Activated naive CD8-positive, alpha-beta T cell treated with anti-CD3 and anti-CD28 coated beads for 36 hours (primary cell): ENCODE measurements around the gene PDLIM5. TPM values are rescaled to one million over a fixed set of nuclear protein-coding genes. Genes with fewer than 3 reads are reported as not detected.
"Not testable (repeated sequence)": the region's sequence is repeated elsewhere in the genome, so short reads cannot be mapped to it uniquely, and the experiment has no call there.

ENCODE experiments used
- DNase-seq: peaks from one replicate; pipeline ENCODE4 v3.0.0; 2021
- H3K27ac Mint-ChIP-seq: one replicate; pipeline ENCODE4 v1.8.0; 2022; ENCODE audit warnings: mild to moderate bottlenecking, moderate library complexity, mixed read lengths
- H3K27me3 Mint-ChIP-seq: one replicate; pipeline ENCODE4 v1.8.0; 2022; ENCODE audit warnings: mild to moderate bottlenecking, mixed read lengths
- H3K36me3 Mint-ChIP-seq: one replicate; pipeline ENCODE4 v1.8.0; 2021; ENCODE audit warnings: mild to moderate bottlenecking, mixed read lengths
- H3K4me1 Mint-ChIP-seq: one replicate; pipeline ENCODE4 v1.8.0; 2021; ENCODE audit warnings: mixed read lengths
- H3K4me3 Mint-ChIP-seq: one replicate; pipeline ENCODE4 v1.8.0; 2022; ENCODE audit warnings: mild to moderate bottlenecking, moderate library complexity, mixed read lengths
- H3K9me3 Mint-ChIP-seq: one replicate; pipeline ENCODE4 v1.8.0; 2022; ENCODE audit warnings: mixed read lengths
- total RNA-seq, 2 experiments: library from RNA; stranded (reverse); gene quantifications; one replicate each; pipeline ENCODE4 v1.2.3, GENCODE V29; 2021

PDLIM5 gene
- total RNA-seq, 2 experiments from 2014 or later, result 15.1 to 17.0 TPM

DNA sequence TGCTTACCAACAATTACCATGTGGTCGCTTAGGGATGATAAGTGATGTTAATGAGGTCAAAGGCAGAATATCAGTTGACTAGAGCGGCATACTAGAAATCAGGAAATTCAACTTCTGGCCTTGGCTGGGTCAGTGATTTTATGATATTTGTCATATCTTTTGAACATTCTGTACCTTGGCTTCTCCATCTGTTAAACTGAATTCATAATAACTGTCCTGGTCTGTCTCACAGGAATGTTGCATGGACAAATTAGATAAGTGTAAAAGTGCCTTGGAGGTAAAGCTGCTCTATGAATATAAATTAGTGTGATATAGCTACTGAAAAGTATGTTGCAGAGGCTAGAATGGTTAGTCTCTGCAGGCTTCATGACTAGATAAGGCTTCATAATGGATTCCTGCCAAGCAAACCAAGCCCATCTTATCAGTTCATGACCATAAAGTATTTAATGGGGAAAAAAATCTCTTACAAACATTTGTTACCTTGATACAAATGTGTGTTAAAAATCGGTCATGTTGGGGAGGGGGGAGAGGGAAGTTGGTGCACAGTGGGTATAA is 201.4 kb downstream of the PDLIM5 start:
- DNase-seq, result no peak
- Mint-ChIP-seq H3K4me3 (no peak overlapping the region), H3K27me3 (no peaks in the 10 kb centered on the region), H3K4me1 (no peaks in the 10 kb centered on the region), H3K27ac (no peak overlapping the region), H3K9me3 (no peaks in the 10 kb centered on the region), H3K36me3 (peaks cover 5% of the 10 kb centered on the region)

DNA sequence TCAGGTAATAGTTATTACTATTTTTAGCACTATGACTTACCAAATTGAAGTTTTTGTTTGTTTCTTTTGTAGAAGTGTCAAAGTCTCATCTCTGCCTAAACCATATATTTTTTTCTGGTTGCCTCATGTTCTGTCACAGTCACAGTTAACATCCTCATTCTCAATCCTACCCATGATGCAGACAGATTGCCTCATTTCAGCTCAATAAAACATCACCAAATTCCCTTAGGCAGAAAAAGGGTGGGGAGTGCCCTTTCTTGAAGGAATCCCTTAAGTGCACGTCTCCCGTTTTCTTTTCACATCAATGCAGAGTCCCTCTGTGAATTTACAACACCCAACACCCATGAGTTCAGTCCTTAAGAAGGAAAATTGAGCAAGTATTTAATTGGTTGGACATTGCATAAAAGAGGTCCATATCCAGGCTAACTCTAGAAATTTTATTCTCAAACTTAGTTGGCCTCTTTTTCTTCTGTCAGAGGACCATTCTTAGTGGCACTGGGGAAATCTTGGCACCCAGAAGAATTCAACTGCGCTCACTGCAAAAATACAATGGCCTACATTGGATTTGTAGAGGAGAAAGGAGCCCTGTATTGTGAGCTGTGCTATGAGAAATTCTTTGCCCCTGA is 202.4 kb downstream of the PDLIM5 start:
- no peak for DNase-seq
- Mint-ChIP-seq H3K27ac (no peak overlapping the region), H3K4me1 (no peaks in the 10 kb centered on the region), H3K4me3 (no peak overlapping the region), H3K36me3 (peaks cover 5% of the 10 kb centered on the region), H3K27me3 (no peaks in the 10 kb centered on the region), H3K9me3 (no peaks in the 10 kb centered on the region)

DNA sequence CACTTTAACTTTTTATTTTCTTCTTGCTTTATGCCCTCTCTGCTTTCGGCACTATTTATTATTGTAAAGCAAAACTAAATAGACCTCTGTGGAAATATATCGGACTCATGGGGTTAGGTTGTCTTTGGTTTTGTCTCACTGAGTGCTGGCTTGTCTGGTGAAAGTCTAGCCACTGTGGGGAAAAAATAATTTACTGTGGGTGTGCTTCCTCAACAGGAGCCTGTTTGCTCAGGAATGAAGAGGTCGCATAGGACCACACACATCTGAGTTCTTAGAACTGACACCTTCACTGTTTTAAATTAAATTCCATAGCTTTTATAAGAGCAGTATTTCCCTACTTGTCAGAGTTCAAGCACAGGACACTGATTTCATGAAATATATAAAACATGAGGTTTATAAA is 203.0 kb downstream of the PDLIM5 start:
- Mint-ChIP-seq H3K4me1 (no peaks in the 10 kb centered on the region), H3K36me3 (peaks cover 6% of the 10 kb centered on the region), H3K4me3 (no peak overlapping the region)

DNA sequence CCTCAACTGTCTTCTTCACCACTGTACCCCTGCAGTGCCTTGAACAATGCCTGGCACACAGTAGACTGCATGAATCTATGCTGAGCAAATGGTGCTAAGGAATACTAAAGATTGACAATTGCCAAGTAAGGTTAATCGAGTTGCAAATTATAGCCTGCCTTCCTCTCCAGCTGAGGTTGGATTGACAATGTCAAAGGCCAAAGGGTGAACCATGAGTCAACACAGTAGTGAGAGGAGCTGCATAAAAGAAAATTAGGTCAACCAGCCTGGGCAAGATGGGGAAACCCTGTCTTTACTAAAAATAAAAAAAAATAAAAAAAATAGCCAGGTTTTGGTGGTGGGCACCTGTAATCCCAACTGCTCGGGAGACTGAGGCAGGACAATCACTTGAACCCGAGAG is 208.9 kb downstream of the PDLIM5 start:
- peaks cover 8% of the 10 kb centered on the region for H3K36me3 Mint-ChIP-seq
- no peak for DNase-seq
- no peak overlapping the region for H3K4me3 Mint-ChIP-seq
- H3K27me3 Mint-ChIP-seq, result no peaks in the 10 kb centered on the region
- H3K9me3 Mint-ChIP-seq, result no peaks in the 10 kb centered on the region
- no peaks in the 10 kb centered on the region for H3K4me1 Mint-ChIP-seq
- H3K27ac Mint-ChIP-seq, result no peak overlapping the region

More for the DNA sequence above, 203.0 kb downstream of the PDLIM5 start:
- Mint-ChIP-seq H3K9me3 (no peaks in the 10 kb centered on the region), H3K27me3 (no peaks in the 10 kb centered on the region), H3K27ac (no peak overlapping the region)
- no peak for DNase-seq

DNA sequence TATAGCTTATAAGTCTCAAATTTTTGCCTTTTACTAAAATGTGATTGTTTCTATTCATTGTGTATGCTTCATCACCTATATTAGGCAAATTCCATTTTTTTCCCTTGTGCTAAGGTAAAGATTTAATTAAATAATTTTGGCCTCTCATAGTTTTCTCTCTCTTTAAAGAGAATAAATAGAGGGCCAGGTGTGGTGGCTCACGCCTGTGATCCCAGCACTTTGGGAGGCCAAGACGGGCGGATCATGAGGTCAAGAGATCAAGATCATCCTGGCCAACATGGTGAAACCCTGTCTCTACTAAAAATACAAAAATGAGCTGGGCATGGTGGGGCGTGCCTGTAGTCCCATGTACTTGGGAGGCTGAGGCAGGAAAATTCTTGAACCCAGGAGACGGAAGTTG is 213.3 kb downstream of the PDLIM5 start:
- not testable (repeated sequence) for DNase-seq, H3K9me3 Mint-ChIP-seq, H3K27me3 Mint-ChIP-seq, H3K4me1 Mint-ChIP-seq, H3K27ac Mint-ChIP-seq, H3K4me3 Mint-ChIP-seq, H3K36me3 Mint-ChIP-seq

DNA sequence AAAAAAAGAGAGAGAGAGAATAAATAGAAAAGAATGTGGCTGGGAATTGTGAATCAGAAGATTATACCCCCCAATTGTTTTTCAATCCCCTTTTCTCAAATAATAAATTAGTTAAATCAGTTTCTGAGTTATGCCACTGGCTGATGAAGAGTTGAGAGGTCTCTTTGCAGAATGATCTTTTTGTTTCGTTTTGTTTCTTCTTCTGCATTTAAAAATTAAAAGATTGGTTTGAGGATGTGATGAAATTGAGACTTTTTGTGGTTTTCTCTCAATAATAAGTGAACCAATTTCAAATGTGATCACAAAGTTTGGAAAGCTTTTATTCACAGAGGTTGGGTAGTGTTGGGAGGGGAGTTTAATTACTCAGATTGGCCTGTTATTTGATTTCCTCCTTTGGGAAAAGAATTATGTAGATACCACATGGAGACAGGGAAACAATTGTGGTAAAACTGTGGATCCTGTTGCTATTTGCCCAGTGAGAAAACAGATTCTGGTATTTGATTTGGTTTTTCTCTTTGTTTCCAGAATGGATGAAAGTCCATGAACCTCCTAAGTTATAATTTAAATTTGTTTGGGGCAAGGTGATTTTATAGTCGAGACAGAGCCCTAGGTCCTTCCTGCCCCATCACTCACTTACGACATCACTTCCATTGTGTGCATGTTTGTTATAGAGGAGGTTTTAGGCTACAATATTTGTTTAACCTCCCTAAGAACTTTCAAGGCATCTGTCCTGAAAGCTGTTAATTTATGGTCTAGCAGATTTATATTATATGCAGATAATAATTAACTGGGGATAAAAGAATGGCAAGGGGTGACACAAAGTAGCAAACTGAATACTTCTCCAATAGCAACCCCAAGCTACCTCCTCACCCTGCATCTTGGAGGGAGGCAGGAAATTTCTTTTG is 214.0 kb downstream of the PDLIM5 start:
- DNase-seq, result no peak
- H3K27ac Mint-ChIP-seq, result no peak overlapping the region
- no peaks in the 10 kb centered on the region for H3K9me3 Mint-ChIP-seq
- H3K4me3 Mint-ChIP-seq, result no peak overlapping the region
- H3K27me3 Mint-ChIP-seq, result no peaks in the 10 kb centered on the region
- H3K36me3 Mint-ChIP-seq, result no peaks in the 10 kb centered on the region
- no peaks in the 10 kb centered on the region for H3K4me1 Mint-ChIP-seq

DNA sequence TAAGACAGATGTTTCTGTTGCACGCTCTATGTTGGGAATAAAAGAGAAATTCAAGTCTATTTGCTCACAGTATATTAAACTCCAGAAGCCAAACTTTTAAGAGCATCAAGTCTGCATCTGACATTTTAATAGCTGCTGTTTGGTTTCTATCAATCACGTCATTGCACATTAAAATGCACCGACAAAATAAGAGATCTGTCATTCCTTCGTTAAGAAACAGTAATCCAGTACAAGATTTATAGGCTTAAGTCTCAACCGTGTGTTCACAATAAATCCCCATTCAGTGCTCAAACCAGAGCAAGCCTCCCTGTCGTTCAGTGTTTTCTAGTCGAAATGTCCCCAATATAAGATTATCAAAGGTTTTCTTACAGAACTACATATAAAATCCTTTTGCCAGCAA is 217.0 kb downstream of the PDLIM5 start:
- H3K4me3 Mint-ChIP-seq, result no peak overlapping the region
- no peak for DNase-seq
- H3K27ac Mint-ChIP-seq, result no peak overlapping the region
- H3K36me3 Mint-ChIP-seq, result no peaks in the 10 kb centered on the region
- H3K27me3 Mint-ChIP-seq, result no peaks in the 10 kb centered on the region
- H3K9me3 Mint-ChIP-seq, result no peaks in the 10 kb centered on the region
- no peaks in the 10 kb centered on the region for H3K4me1 Mint-ChIP-seq

DNA sequence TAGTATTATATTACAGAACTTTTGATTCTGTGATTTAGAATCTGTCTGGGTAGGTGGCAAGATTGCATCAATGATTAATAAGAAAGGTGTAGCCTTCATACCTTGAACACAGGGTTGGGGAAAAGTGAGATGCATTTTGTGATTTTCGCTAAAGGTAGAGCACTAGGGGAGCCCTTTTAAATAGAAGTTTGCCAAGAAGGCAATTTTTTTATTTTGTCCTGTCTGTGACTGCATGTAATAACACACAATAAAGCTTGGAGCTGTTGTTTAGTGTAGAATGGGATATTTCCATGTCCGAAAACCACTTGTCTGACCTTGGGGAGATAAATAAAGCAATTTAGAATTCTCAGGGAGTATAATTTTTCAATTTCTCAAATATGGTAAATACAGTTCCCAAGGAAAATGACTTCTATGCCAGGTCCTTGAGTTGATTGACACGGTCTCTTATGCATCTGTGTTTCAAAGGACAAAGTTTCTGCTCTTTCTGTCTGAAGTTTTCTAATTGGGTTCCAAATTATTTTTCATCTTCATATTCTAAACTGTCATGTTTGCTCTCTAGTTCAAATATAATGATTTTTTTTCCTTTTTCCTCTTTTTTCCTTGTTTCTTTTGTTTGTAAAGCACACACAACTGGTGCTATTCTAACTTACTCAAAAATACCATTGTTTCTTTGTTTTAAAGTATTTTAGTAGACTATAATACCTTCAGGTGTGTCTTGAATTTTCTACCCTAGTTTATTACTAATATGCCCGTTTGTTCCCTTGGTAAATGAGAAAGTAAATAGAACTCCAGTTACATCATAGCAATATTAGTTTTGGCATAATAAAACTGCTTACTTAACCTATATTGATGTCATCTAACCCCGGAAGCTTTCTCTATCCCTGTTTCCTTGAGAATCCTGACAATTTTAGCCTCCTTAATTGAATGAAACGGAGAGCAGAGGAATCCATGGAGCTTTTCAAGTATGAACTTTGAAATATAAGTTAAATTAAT is 218.2 kb downstream of the PDLIM5 start:
- H3K9me3 Mint-ChIP-seq, result no peaks in the 10 kb centered on the region
- H3K27me3 Mint-ChIP-seq, result no peaks in the 10 kb centered on the region
- DNase-seq, result no peak
- no peak overlapping the region for H3K4me3 Mint-ChIP-seq
- H3K4me1 Mint-ChIP-seq, result no peaks in the 10 kb centered on the region
- H3K36me3 Mint-ChIP-seq, result no peaks in the 10 kb centered on the region
- no peak overlapping the region for H3K27ac Mint-ChIP-seq

DNA sequence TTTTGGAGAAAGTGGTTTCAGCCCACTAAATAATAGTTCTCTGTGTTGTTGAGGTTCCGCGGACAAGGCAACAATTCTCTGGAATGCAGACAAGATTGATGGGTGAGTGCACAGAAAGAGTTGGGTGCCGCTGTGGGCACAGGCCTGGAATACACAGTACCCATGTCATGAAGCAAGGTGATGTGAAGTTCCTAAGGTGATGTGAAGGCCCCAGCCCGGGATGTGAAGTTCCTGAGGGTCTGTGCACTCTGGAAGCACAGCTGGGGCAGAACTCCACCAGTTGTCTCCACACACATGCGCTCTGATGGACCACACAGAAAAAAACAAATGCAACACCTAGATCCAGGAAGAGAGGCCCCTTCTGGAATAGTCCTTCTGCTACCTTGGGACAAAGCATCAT is 219.4 kb downstream of the PDLIM5 start:
- Mint-ChIP-seq H3K4me3 (no peak overlapping the region), H3K27me3 (no peaks in the 10 kb centered on the region), H3K27ac (no peak overlapping the region), H3K4me1 (no peaks in the 10 kb centered on the region), H3K9me3 (no peaks in the 10 kb centered on the region), H3K36me3 (no peaks in the 10 kb centered on the region)
- no peak for DNase-seq

DNA sequence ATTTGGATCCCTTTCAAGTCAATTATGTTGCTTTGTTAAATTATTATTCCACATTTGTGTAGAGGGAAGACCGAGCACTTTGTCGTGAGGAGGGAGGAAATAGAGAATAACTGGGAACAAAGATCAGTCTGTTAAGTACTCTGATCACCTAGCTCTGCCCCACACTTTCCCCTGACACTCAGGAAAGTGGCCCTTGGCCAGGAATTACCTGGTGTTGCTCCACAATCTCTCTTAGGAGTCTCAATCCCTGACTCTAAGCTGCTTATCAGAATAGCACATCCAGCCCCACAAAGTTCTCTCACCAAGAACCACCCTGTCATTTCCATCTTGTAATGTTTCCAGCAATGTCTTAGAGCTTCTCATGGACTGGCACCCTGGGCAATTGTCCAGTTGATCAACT is 222.2 kb downstream of the PDLIM5 start:
- no peak overlapping the region for H3K27ac Mint-ChIP-seq
- no peaks in the 10 kb centered on the region for H3K36me3 Mint-ChIP-seq
- no peak overlapping the region for H3K4me3 Mint-ChIP-seq
- no peaks in the 10 kb centered on the region for H3K4me1 Mint-ChIP-seq
- peaks cover 12% of the 10 kb centered on the region for H3K27me3 Mint-ChIP-seq
- DNase-seq, result no peak
- H3K9me3 Mint-ChIP-seq, result no peaks in the 10 kb centered on the region

DNA sequence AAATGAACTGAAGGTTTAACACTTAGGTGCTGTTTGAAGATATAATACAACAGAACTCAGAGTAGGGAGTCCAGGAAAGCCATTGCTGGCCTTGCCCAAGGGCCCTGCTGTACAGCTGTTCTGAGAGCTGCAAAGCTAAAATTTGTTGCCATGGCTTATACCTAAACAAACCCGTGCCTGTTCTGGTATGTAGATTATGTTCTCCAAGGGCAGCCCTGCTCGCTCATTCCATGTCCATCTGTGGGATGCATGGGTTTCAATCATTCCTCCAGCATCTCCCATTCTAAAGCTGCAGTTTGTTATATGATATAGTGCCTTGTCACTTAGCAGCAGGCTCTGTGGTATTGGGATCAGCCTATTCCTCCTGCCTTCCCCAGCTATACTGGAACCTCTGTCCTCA is 225.2 kb downstream of the PDLIM5 start:
- Mint-ChIP-seq H3K4me3 (no peak overlapping the region), H3K36me3 (no peaks in the 10 kb centered on the region), H3K27me3 (peaks cover 13% of the 10 kb centered on the region), H3K4me1 (no peaks in the 10 kb centered on the region), H3K9me3 (no peaks in the 10 kb centered on the region), H3K27ac (no peak overlapping the region)
- no peak for DNase-seq

DNA sequence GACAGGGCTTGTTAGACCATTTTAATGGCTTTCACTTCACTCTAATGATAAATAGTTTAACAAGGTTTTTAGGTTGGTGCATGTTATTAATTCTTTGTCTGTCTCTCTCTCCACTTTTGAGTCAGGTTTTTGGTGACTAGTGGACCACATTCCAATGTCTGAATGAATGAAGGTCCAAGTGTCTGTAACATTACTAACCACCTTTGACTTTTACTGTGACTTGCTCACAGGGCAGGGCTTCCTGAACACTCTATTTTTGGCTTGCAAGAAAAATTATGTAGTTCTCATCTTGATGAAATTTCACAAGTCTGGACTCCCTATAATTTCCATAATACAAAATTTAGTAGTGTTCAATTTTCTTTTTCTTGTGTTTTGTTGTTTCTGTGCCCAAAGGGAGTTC is 227.2 kb downstream of the PDLIM5 start:
- H3K36me3 Mint-ChIP-seq, result no peaks in the 10 kb centered on the region
- no peak overlapping the region for H3K27ac Mint-ChIP-seq
- no peak overlapping the region for H3K4me3 Mint-ChIP-seq
- peaks cover 13% of the 10 kb centered on the region for H3K27me3 Mint-ChIP-seq
- no peaks in the 10 kb centered on the region for H3K9me3 Mint-ChIP-seq
- no peaks in the 10 kb centered on the region for H3K4me1 Mint-ChIP-seq
- DNase-seq, result no peak

DNA sequence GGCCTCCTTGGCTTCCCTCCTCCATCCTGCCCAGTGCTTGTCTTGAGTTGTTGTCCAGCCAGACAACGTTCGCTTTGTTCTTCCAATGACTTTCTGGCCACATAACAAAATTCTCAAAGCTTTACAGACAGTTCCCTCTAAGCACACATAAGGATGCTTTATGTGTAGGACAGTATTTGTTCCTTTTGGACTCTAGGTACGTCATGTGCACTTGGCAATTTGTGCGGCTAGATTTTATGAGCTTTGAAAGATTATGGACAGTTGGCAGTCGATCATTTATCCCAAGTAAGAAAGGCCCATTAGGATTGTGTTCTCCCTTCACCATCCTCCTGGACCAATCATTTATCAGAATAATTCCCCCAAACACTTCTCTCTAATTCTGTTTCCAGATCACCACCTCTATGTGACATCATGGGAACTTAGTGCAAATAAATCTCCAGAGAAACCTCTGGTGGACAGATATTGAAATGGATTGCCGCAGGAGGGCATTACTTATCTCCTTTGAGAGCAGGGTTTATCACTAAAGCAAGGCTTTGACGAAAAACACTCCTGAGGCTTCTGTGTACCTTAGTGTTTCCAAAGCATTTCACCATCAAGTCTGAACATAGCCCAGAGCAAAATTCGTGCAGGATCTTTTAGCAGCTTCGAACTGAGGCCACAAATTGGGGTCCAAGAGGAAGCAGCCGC is 228.6 kb downstream of the PDLIM5 start:
- H3K9me3 Mint-ChIP-seq, result no peaks in the 10 kb centered on the region
- no peak overlapping the region for H3K27ac Mint-ChIP-seq
- H3K4me3 Mint-ChIP-seq, result no peak overlapping the region
- H3K4me1 Mint-ChIP-seq, result no peaks in the 10 kb centered on the region
- DNase-seq, result no peak
- H3K27me3 Mint-ChIP-seq, result peaks cover 13% of the 10 kb centered on the region
- H3K36me3 Mint-ChIP-seq, result no peaks in the 10 kb centered on the region

DNA sequence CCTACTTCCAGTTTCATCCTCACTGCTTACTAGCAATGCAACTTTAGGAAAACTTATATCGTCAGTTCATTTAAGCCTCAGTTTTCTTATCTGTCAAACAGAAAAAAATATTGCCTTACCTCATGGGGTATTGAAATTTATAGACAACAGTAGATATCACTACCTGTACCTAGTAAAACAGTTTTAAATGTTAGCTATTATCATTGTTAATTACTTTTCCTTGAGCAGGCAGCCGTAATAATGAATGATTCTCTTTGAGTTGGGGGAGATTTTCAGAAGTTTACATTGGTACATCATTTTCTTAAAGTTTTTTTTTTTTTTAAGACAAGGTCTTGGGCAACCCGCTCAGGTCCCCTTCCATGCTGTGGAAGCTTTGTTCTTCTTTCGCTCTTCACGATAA is 234.3 kb downstream of the PDLIM5 start:
- no peaks in the 10 kb centered on the region for H3K36me3 Mint-ChIP-seq
- H3K4me3 Mint-ChIP-seq, result no peak overlapping the region
- H3K27ac Mint-ChIP-seq, result no peak overlapping the region
- no peak for DNase-seq
- no peaks in the 10 kb centered on the region for H3K27me3 Mint-ChIP-seq
- H3K4me1 Mint-ChIP-seq, result peaks cover 2% of the 10 kb centered on the region
- no peaks in the 10 kb centered on the region for H3K9me3 Mint-ChIP-seq
